Activated T-cell treated with anti-CD3 and anti-CD28 coated beads, Interleukin-2, amount 50 U/mL, for 4 hours (primary cell): ENCODE data around the gene BOD1L1. TPM values are rescaled to one million over a fixed set of nuclear protein-coding genes. Genes with fewer than 3 reads are reported as not detected.

Experiments
- ATAC-seq, 2 donors: fragments of 200-7000 bp; cut with Tn5 transposase; one replicate each; pipeline ENCODE4 v1.10.0; 2021
- DNase-seq: peaks from one replicate; pipeline ENCODE4 v3.0.0-alpha.2; 2020
- H3K27me3 Mint-ChIP-seq: one replicate; pipeline ENCODE4 v1.8.0; 2021; ENCODE audit warnings: low read depth, mixed read lengths
- H3K36me3 Mint-ChIP-seq: one replicate; pipeline ENCODE4 v1.8.0; 2022; ENCODE audit warnings: mixed read lengths; ENCODE audit not compliant: insufficient read depth
- H3K4me1 Mint-ChIP-seq: one replicate; pipeline ENCODE4 v1.8.0; 2021; ENCODE audit warnings: low read depth, mixed read lengths
- H3K4me3 Mint-ChIP-seq: one replicate; pipeline ENCODE4 v1.8.0; 2021; ENCODE audit warnings: mild to moderate bottlenecking, moderate library complexity, mixed read lengths
- H3K9me3 Mint-ChIP-seq: one replicate; pipeline ENCODE4 v1.8.0; 2021; ENCODE audit warnings: mixed read lengths
- total RNA-seq, 3 donors: library from RNA; stranded (reverse); gene quantifications; one replicate each; pipeline ENCODE4 v1.2.1, GENCODE V29; 2021

The BOD1L1 gene
- total RNA-seq, 3 donors from 2014 or later, result 28.7 to 34.1 (median 32.5) TPM

- Mint-ChIP-seq H3K4me3 (no peak overlapping the region), H3K9me3 (peaks cover 8% of the 10 kb centered on the region), H3K36me3 (no peaks in the 10 kb centered on the region), H3K4me1 (peaks cover 13% of the 10 kb centered on the region), H3K27me3 (peaks cover 97% of the 10 kb centered on the region)
- no peak for DNase-seq
- no peak for ATAC-seq
Observed at GRCh38 chr4:13534344-13535063, 93.0 kb downstream of the BOD1L1 start.

GRCh38 chr4:13533670-13534343 lies 93.7 kb downstream of the BOD1L1 start:
- Mint-ChIP-seq H3K4me1 (peaks cover 15% of the 10 kb centered on the region), H3K36me3 (no peaks in the 10 kb centered on the region), H3K27me3 (peaks cover 97% of the 10 kb centered on the region), H3K9me3 (peaks cover 8% of the 10 kb centered on the region), H3K4me3 (no peak overlapping the region)
- DNase-seq (no peak), ATAC-seq (no peak)

GRCh38 chr4:13531625-13531998 lies 95.9 kb downstream of the BOD1L1 start:
- ATAC-seq, result no peak
- Mint-ChIP-seq H3K4me1 (peaks cover 21% of the 10 kb centered on the region), H3K4me3 (no peak overlapping the region), H3K27me3 (peaks cover 93% of the 10 kb centered on the region), H3K9me3 (peaks cover 3% of the 10 kb centered on the region), H3K36me3 (no peaks in the 10 kb centered on the region)
- DNase-seq, result no peak

- ATAC-seq (no peak), DNase-seq (no peak)
- no peaks in the 10 kb centered on the region for H3K9me3 Mint-ChIP-seq
- H3K4me1 Mint-ChIP-seq, result peaks cover 21% of the 10 kb centered on the region
- peaks cover 93% of the 10 kb centered on the region for H3K27me3 Mint-ChIP-seq
- no peak overlapping the region for H3K4me3 Mint-ChIP-seq
- H3K36me3 Mint-ChIP-seq, result no peaks in the 10 kb centered on the region
Observed at GRCh38 chr4:13530823-13531624, 96.5 kb downstream of the BOD1L1 start.

- DNase-seq (no peak), ATAC-seq (no peak)
- peaks cover 21% of the 10 kb centered on the region for H3K4me1 Mint-ChIP-seq
- no peaks in the 10 kb centered on the region for H3K36me3 Mint-ChIP-seq
- peaks cover 93% of the 10 kb centered on the region for H3K27me3 Mint-ChIP-seq
- H3K4me3 Mint-ChIP-seq, result no peak overlapping the region
- no peaks in the 10 kb centered on the region for H3K9me3 Mint-ChIP-seq
Observed at GRCh38 chr4:13529128-13529919, 98.2 kb downstream of the BOD1L1 start.

GRCh38 chr4:13528821-13529127 lies 98.8 kb downstream of the BOD1L1 start:
- ATAC-seq, result no peak
- no peaks in the 10 kb centered on the region for H3K9me3 Mint-ChIP-seq
- no peak overlapping the region for H3K4me3 Mint-ChIP-seq

GRCh38 chr4:13527981-13528820 lies 99.3 kb downstream of the BOD1L1 start:
- DNase-seq (no peak), ATAC-seq (peak; percentile 63 to 65)
- Mint-ChIP-seq H3K4me1 (peaks cover 19% of the 10 kb centered on the region), H3K36me3 (no peaks in the 10 kb centered on the region), H3K9me3 (no peaks in the 10 kb centered on the region), H3K4me3 (peak overlapping the region; percentile 40), H3K27me3 (peaks cover 92% of the 10 kb centered on the region)

More at GRCh38 chr4:13528821-13529127, 98.8 kb downstream of the BOD1L1 start:
- Mint-ChIP-seq H3K4me1 (peaks cover 19% of the 10 kb centered on the region), H3K27me3 (peaks cover 93% of the 10 kb centered on the region), H3K36me3 (no peaks in the 10 kb centered on the region)
- no peak for DNase-seq

GRCh38 chr4:13527192-13527980 lies 100.1 kb downstream of the BOD1L1 start:
- Mint-ChIP-seq H3K9me3 (no peaks in the 10 kb centered on the region), H3K4me3 (peak overlapping the region; percentile 21), H3K4me1 (peaks cover 19% of the 10 kb centered on the region), H3K27me3 (peaks cover 92% of the 10 kb centered on the region), H3K36me3 (no peaks in the 10 kb centered on the region)
- ATAC-seq (no peak), DNase-seq (no peak)

- H3K4me3 Mint-ChIP-seq, result no peak overlapping the region
- DNase-seq (no peak), ATAC-seq (no peak)
- peaks cover 19% of the 10 kb centered on the region for H3K4me1 Mint-ChIP-seq
- H3K27me3 Mint-ChIP-seq, result peaks cover 94% of the 10 kb centered on the region
- no peaks in the 10 kb centered on the region for H3K36me3 Mint-ChIP-seq
- H3K9me3 Mint-ChIP-seq, result no peaks in the 10 kb centered on the region
Observed at GRCh38 chr4:13526658-13527057, 100.9 kb downstream of the BOD1L1 start.

- peaks cover 89% of the 10 kb centered on the region for H3K27me3 Mint-ChIP-seq
- ATAC-seq (no peak), DNase-seq (no peak)
- H3K36me3 Mint-ChIP-seq, result no peaks in the 10 kb centered on the region
- peaks cover 17% of the 10 kb centered on the region for H3K4me1 Mint-ChIP-seq
- no peak overlapping the region for H3K4me3 Mint-ChIP-seq
- no peaks in the 10 kb centered on the region for H3K9me3 Mint-ChIP-seq
Observed at GRCh38 chr4:13525606-13526281, 101.8 kb downstream of the BOD1L1 start.

- Mint-ChIP-seq H3K4me3 (no peak overlapping the region), H3K27me3 (peaks cover 83% of the 10 kb centered on the region), H3K4me1 (peaks cover 17% of the 10 kb centered on the region), H3K36me3 (no peaks in the 10 kb centered on the region), H3K9me3 (no peaks in the 10 kb centered on the region)
- no peak for ATAC-seq
- DNase-seq, result no peak
Observed at GRCh38 chr4:13524504-13525243, 102.9 kb downstream of the BOD1L1 start.
